ENCODE data around the gene FIBP. TPM values are rescaled to one million over a fixed set of nuclear protein-coding genes. Genes with fewer than 3 reads are reported as not detected.
A peak's percentile ranks its signal among the peaks of the same experiment; 100 is the strongest.

The FIBP gene
- total and polyA plus RNA-seq, 5 donors = 37.8 to 46.6 (median 41.8) TPM

GRCh38 chr11:65880844-65881421 is 7.3 kb downstream of the FIBP start:
- H3K4me1 ChIP-seq (ENCODE audit: control insufficient read depth, insufficient read depth, low read length) = no peaks in the 10 kb centered on the region
- intact Hi-C loops (cut with DNase I) = loop anchor here in 2 of 4 donors (5.0 to 10.0 kb wide), 2 partner anchors 84 to 106 kb away; partner anchors contain the start of gene SART1 (in 1 of the 2)
- no peak overlapping the region for H3K27ac ChIP-seq (ENCODE audit: low read length)
- 57% methylated on average over 7 of the region's 7 CpGs for WGBS
- H3K4me3 ChIP-seq (ENCODE audit: low read length) = no peak overlapping the region
- no peaks in the 10 kb centered on the region for H3K9me3 ChIP-seq (ENCODE audit: control insufficient read depth, low read length)
- ATAC-seq = no peak
- DNase-seq = peak in 1 of 3 donors; percentile 47
- no peaks in the 10 kb centered on the region for H3K27me3 ChIP-seq (ENCODE audit: control insufficient read depth, insufficient read depth)

- Histone ChIP-seq H3K4me1 (ENCODE audit: control insufficient read depth, insufficient read depth, low read length) (no peaks in the 10 kb centered on the region), H3K4me3 (ENCODE audit: low read length) (no peak overlapping the region), H3K27me3 (ENCODE audit: control insufficient read depth, insufficient read depth) (no peaks in the 10 kb centered on the region), H3K27ac (ENCODE audit: low read length) (no peak overlapping the region), H3K9me3 (ENCODE audit: control insufficient read depth, low read length) (no peaks in the 10 kb centered on the region)
- no peak for DNase-seq
- 73% methylated on average over 7 of the region's 7 CpGs for WGBS
- ATAC-seq = no peak
- intact Hi-C loops (cut with DNase I) = loop anchor here in 2 of 4 donors (5.0 to 10.0 kb wide), 2 partner anchors 85 to 107 kb away; partner anchors contain the start of gene SART1 (in 1 of the 2)
Observed at GRCh38 chr11:65880027-65880426, 8.2 kb downstream of the FIBP start.

- DNase-seq = peak in 2 of 3 donors; percentile 53 to 66
- 41% methylated on average over 7 of the region's 7 CpGs for WGBS
- Histone ChIP-seq H3K27ac (ENCODE audit: low read length) (no peak within 1 kb of the TSS), H3K27me3 (ENCODE audit: control insufficient read depth, insufficient read depth) (no peaks in the 10 kb centered on the region), H3K4me3 (ENCODE audit: low read length) (no peak within 1 kb of the TSS), H3K4me1 (ENCODE audit: control insufficient read depth, insufficient read depth, low read length) (no peaks in the 10 kb centered on the region), H3K9me3 (ENCODE audit: control insufficient read depth, low read length) (no peaks in the 10 kb centered on the region)
- no peak for ATAC-seq
- intact Hi-C loops (cut with DNase I) = loop anchor here in 2 of 4 donors (5.0 to 10.0 kb wide), 2 partner anchors 85 to 108 kb away; partner anchors contain the start of gene SART1 (in 1 of the 2)
Observed at GRCh38 chr11:65879617-65880016, 8.7 kb downstream of the FIBP start, which contains the start of gene CTSW. Gene CTSW (plus strand): TSS chr11:65879837. CDS start chr11:65879855, 18 bp downstream.

GRCh38 chr11:65873318-65874156 is 14.7 kb downstream of the FIBP start:
- DNase-seq = peak; percentile 96 to 99 (median 98)
- Histone ChIP-seq H3K27me3 (ENCODE audit: control insufficient read depth, insufficient read depth) (no peaks in the 10 kb centered on the region), H3K9me3 (ENCODE audit: control insufficient read depth, low read length) (no peaks in the 10 kb centered on the region), H3K27ac (ENCODE audit: low read length) (peak overlapping the region; percentile 79), H3K4me3 (ENCODE audit: low read length) (peak overlapping the region; percentile 79), H3K4me1 (ENCODE audit: control insufficient read depth, insufficient read depth, low read length) (peaks cover 5% of the 10 kb centered on the region)
- ATAC-seq = peak; percentile 93 to 94
- WGBS = 8% methylated on average over 53 of the region's 54 CpGs
- intact Hi-C loops (cut with DNase I) = no loop called here

GRCh38 chr11:65872586-65873317 is 15.5 kb downstream of the FIBP start, which contains the start of gene EFEMP2:
Gene EFEMP2 (minus strand): TSS chr11:65872800. CDS start chr11:65872354, 446 bp downstream.
- Histone ChIP-seq H3K9me3 (ENCODE audit: control insufficient read depth, low read length) (no peaks in the 10 kb centered on the region), H3K27me3 (ENCODE audit: control insufficient read depth, insufficient read depth) (no peaks in the 10 kb centered on the region), H3K4me3 (ENCODE audit: low read length) (peak within 1 kb of the TSS; percentile 79), H3K27ac (ENCODE audit: low read length) (peak within 1 kb of the TSS; percentile 80), H3K4me1 (ENCODE audit: control insufficient read depth, insufficient read depth, low read length) (peaks cover 5% of the 10 kb centered on the region)
- intact Hi-C loops (cut with DNase I) = no loop called here
- WGBS = 1% methylated on average over 69 of the region's 69 CpGs
- DNase-seq (peak; percentile 71 to 90 (median 89)), ATAC-seq (peak; percentile 37 to 58)

GRCh38 chr11:65871811-65872548 is 16.3 kb downstream of the FIBP start:
- peak overlapping the region; percentile 79 for H3K4me3 ChIP-seq (ENCODE audit: low read length)
- no peaks in the 10 kb centered on the region for H3K27me3 ChIP-seq (ENCODE audit: control insufficient read depth, insufficient read depth)
- intact Hi-C loops (cut with DNase I) = no loop called here
- 9% methylated on average over 26 of the region's 26 CpGs for WGBS
- H3K4me1 ChIP-seq (ENCODE audit: control insufficient read depth, insufficient read depth, low read length) = peaks cover 5% of the 10 kb centered on the region
- peak; percentile 38 to 79 (median 77) for DNase-seq
- peak overlapping the region; percentile 46 for H3K27ac ChIP-seq (ENCODE audit: low read length)
- peak; percentile 6 to 11 for ATAC-seq
- no peaks in the 10 kb centered on the region for H3K9me3 ChIP-seq (ENCODE audit: control insufficient read depth, low read length)

GRCh38 chr11:65870706-65871681 is 17.3 kb downstream of the FIBP start:
- Histone ChIP-seq H3K9me3 (ENCODE audit: control insufficient read depth, low read length) (no peaks in the 10 kb centered on the region), H3K4me3 (ENCODE audit: low read length) (no peak overlapping the region), H3K4me1 (ENCODE audit: control insufficient read depth, insufficient read depth, low read length) (peaks cover 5% of the 10 kb centered on the region), H3K27me3 (ENCODE audit: control insufficient read depth, insufficient read depth) (no peaks in the 10 kb centered on the region), H3K27ac (ENCODE audit: low read length) (peak overlapping the region; percentile 46)
- ATAC-seq = no peak
- peak; percentile 47 to 77 (median 75) for DNase-seq
- intact Hi-C loops (cut with DNase I) = no loop called here
- 55% methylated on average over 24 of the region's 24 CpGs for WGBS

- H3K4me3 ChIP-seq (ENCODE audit: low read length) = no peak overlapping the region
- H3K4me1 ChIP-seq (ENCODE audit: control insufficient read depth, insufficient read depth, low read length) = peaks cover 5% of the 10 kb centered on the region
- DNase-seq = peak; percentile 17 to 58 (median 42)
- 69% methylated on average over 11 of the region's 11 CpGs for WGBS
- no peak for ATAC-seq
- intact Hi-C loops (cut with DNase I) = no loop called here
- no peak overlapping the region for H3K27ac ChIP-seq (ENCODE audit: low read length)
- no peaks in the 10 kb centered on the region for H3K27me3 ChIP-seq (ENCODE audit: control insufficient read depth, insufficient read depth)
- H3K9me3 ChIP-seq (ENCODE audit: control insufficient read depth, low read length) = no peaks in the 10 kb centered on the region
Observed at GRCh38 chr11:65870307-65870658, 18.0 kb downstream of the FIBP start.

- H3K9me3 ChIP-seq (ENCODE audit: control insufficient read depth, low read length) = no peaks in the 10 kb centered on the region
- peaks cover 5% of the 10 kb centered on the region for H3K4me1 ChIP-seq (ENCODE audit: control insufficient read depth, insufficient read depth, low read length)
- H3K27me3 ChIP-seq (ENCODE audit: control insufficient read depth, insufficient read depth) = no peaks in the 10 kb centered on the region
- ATAC-seq (no peak), DNase-seq (peak; percentile 18 to 65 (median 50))
- H3K4me3 ChIP-seq (ENCODE audit: low read length) = no peak overlapping the region
- intact Hi-C loops (cut with DNase I) = no loop called here
- 82% methylated on average over 24 of the region's 24 CpGs for WGBS
- H3K27ac ChIP-seq (ENCODE audit: low read length) = no peak overlapping the region
Observed at GRCh38 chr11:65869643-65870306, 18.5 kb downstream of the FIBP start.
